ENCODE measurements around the gene DDX23.
"Not testable (repeated sequence)": the region's sequence is repeated elsewhere in the genome, so short reads cannot be mapped to it uniquely, and the experiment has no call there.

The DDX23 gene

DNA sequence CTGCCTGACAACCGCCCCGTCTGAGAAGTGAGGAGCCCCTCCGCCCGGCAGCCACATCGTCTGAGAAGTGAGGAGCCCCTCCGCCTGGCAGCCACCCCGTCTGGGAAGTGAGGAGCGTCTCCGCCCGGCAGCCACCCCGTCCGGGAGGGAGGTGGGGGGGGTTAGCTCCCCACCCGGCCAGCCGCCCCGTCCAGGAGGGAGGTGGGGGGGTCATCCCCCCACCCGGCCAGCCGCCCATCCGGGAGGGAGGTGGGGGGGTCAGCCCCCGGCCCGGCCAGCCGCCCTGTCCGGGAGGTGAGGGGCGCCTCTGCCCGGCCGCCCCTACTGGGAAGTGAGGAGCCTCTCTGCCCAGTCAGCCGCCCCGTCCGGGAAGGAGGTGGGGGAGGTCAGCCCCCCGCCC lies 9.9 kb downstream of the DDX23 start:
- H3K4me3 Mint-ChIP-seq, H3K9me3 Mint-ChIP-seq, H3K4me1 Mint-ChIP-seq, H3K27ac Mint-ChIP-seq, H3K27me3 Mint-ChIP-seq: not testable (repeated sequence)
- H3K36me3 Mint-ChIP-seq: peaks cover 15% of the 10 kb centered on the region

DNA sequence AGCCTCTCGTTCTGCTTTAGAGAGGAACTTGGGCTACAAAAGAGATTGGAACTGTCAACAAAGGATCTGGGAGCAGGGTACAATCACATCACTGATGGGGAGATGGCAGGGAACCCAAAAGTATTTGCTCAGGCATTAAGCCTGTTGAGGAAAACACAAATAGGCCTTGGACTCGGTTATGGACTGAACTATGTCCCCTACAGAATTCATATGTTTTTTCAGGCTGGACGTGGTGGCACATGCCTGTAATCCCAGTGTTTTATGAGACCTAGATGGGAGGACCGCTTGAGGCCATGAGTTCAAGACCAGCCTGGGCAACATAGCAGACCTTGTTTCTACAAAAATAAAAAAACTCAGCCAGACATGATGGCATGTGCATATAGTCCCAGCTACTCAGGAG lies 13.9 kb downstream of the DDX23 start:
- Mint-ChIP-seq H3K9me3 (no peaks in the 10 kb centered on the region), H3K27ac (no peak overlapping the region), H3K27me3 (no peaks in the 10 kb centered on the region), H3K4me1 (no peaks in the 10 kb centered on the region), H3K4me3 (no peak overlapping the region), H3K36me3 (peaks cover 17% of the 10 kb centered on the region)

DNA sequence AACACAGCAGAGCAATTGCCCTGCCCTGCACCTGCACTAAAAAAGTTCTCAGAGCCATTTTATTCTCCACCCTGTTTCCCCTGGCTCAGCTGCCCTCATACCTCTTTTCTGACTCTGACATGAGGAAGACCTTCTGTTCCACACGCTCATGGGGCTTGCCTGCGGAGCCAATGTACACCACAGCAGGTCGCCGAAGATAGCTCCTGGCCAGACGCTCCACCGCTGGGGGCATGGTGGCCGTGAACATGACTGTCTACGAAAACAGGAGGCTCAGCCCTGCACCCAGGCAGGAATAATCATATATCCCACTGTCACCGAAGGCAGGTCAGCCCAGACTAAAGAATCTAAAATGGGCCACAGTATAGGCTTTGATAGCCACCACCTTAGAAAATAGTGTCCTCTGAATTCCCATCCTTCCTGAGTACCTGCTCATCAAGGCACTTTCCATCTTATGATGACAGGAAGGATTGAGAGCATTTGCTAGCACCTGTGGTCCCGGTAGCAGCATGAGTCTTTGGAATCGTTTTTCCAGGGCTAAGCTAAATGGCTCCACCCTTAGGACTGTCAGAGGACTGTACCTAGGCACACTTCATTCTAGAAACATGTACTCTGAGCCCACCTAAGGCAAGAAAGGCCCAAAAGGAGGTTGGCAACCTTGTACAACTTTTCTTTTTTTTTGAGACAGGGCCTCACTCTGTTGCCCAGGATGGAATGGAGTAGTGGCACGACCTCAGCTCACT lies 19.5 kb downstream of the DDX23 start:
- H3K36me3 Mint-ChIP-seq: peaks cover 14% of the 10 kb centered on the region
- H3K4me1 Mint-ChIP-seq: no peaks in the 10 kb centered on the region
- no peaks in the 10 kb centered on the region for H3K9me3 Mint-ChIP-seq
- H3K27me3 Mint-ChIP-seq: no peaks in the 10 kb centered on the region
- no peak overlapping the region for H3K4me3 Mint-ChIP-seq
- no peak overlapping the region for H3K27ac Mint-ChIP-seq

DNA sequence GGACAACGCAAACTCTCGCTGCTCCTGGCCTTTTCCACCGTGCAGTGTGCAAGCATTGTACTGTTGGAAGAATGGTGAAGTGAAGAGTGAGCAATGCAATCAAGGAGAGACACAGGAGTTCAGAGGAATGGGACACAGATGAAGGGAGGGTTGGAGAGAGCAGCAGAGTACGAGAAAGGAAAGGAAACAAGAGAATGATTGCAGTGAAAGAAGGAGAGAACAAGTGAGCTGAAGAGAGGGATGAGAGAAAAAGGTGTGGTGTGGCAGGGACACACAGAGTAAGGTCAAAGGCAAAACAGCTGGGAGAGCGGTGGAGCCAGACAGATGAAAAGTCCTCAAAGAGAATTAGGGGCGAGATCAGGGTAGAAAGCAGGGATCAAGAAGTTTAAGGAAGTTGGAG lies 20.7 kb downstream of the DDX23 start:
- Mint-ChIP-seq H3K4me1 (no peaks in the 10 kb centered on the region), H3K9me3 (no peaks in the 10 kb centered on the region), H3K4me3 (no peak overlapping the region), H3K27ac (no peak overlapping the region), H3K36me3 (peaks cover 10% of the 10 kb centered on the region), H3K27me3 (no peaks in the 10 kb centered on the region)

DNA sequence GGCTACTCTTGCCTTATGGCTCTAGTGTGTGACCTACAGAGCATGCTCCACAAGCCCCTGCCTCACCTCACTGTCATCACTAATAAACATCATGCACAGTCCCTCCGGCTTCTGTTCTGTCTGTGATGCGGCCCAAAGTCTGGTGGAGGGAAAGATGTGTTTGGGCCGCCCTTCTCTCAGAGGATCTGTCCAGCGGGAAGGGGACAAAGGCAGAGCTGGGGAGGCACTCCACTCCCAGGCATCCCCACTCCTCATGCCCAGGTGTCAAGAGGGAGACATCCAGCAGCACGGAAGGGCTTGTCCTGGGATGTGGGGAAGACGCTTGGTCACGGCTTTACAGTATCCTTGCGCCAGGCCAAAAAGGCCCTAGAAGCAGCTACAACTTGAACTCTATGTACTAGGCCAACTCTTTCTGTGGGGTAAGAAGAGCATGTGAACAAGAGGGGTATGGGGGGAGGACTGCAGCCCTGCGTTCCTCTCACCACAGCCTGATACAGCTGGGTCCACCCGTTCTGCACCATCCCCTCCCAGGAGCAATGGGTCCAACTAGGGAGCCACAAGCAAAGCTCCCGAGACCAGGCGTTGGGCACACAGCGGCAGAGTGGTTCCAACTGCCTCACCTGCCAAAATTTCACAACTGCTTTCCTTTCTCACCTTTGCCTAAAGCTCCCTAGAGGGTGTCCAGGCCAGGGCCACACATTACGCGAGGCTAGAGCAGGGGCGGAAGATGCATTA lies 23.0 kb downstream of the DDX23 start:
- Mint-ChIP-seq H3K4me3 (no peak overlapping the region), H3K36me3 (peaks cover 9% of the 10 kb centered on the region), H3K27ac (no peak overlapping the region), H3K4me1 (no peaks in the 10 kb centered on the region), H3K9me3 (no peaks in the 10 kb centered on the region), H3K27me3 (no peaks in the 10 kb centered on the region)

DNA sequence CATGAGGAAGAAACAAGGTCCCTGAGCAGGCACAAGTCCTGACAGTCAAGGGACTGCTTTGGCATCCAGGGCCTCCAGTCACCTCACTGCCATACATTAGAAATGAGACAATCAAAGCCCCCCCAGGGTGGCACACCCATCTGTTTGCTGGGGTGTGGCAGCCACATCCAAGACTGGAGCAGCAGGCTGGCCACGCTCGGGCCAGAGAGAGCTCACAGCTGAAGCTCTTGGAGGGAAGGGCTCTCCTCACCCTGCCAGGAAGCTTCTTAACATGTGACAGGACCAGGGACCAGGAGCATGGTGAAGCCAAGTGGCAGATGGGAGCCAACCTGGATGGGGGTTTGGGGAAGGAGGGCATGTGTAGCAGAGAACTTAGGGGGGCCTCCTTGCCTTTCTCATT lies 23.7 kb downstream of the DDX23 start:
- Mint-ChIP-seq H3K27me3 (no peaks in the 10 kb centered on the region), H3K36me3 (peaks cover 6% of the 10 kb centered on the region), H3K9me3 (no peaks in the 10 kb centered on the region), H3K27ac (no peak overlapping the region), H3K4me1 (no peaks in the 10 kb centered on the region), H3K4me3 (no peak overlapping the region)

DNA sequence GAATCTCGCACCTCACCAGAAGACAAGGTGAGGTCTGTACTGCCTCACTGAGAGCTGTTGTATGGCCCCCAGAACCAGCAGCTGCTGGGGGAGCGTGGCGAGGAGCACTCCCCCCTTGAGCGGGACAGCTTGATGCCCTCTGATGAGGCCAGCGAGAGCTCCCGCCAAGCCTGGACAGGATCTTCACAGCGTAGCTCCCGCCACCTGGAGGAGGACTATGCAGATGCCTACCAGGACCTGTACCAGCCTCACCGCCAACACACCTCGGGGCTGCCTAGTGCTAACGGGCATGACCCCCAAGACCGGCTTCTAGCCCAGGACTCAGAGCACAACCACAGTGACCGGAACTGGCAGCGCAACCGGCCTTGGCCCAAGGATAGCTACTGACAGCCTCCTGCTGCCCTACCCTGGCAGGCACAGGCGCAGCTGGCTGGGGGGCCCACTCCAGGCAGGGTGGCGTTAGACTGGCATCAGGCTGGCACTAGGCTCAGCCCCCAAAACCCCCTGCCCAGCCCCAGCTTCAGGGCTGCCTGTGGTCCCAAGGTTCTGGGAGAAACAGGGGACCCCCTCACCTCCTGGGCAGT lies 24.4 kb downstream of the DDX23 start:
- H3K4me3 Mint-ChIP-seq: no peak overlapping the region
- peaks cover 3% of the 10 kb centered on the region for H3K36me3 Mint-ChIP-seq
- no peaks in the 10 kb centered on the region for H3K4me1 Mint-ChIP-seq
- H3K9me3 Mint-ChIP-seq: no peaks in the 10 kb centered on the region
- H3K27ac Mint-ChIP-seq: no peak overlapping the region
- H3K27me3 Mint-ChIP-seq: no peaks in the 10 kb centered on the region

DNA sequence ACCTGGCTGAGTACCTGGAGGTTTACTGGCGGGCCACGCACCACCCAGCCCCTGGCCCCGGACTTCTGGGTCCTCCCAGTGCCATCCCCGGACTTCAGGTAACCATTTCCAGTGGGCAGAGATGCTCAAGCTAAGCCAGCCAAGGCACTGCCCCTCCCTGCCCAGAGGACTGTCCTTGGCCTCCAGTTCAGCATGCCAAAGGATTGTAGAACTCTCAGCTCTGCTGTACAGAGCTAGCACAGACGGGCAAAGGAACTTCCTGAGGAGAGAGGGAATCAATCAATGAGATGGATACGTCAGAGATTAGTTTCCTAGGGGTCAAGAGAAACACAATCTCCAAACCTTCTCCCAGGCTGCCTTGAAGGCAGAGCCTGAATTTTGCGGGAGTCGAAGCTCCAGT lies 24.9 kb downstream of the DDX23 start:
- H3K4me1 Mint-ChIP-seq: no peaks in the 10 kb centered on the region
- H3K27ac Mint-ChIP-seq: no peak overlapping the region
- H3K36me3 Mint-ChIP-seq: no peaks in the 10 kb centered on the region

DNA sequence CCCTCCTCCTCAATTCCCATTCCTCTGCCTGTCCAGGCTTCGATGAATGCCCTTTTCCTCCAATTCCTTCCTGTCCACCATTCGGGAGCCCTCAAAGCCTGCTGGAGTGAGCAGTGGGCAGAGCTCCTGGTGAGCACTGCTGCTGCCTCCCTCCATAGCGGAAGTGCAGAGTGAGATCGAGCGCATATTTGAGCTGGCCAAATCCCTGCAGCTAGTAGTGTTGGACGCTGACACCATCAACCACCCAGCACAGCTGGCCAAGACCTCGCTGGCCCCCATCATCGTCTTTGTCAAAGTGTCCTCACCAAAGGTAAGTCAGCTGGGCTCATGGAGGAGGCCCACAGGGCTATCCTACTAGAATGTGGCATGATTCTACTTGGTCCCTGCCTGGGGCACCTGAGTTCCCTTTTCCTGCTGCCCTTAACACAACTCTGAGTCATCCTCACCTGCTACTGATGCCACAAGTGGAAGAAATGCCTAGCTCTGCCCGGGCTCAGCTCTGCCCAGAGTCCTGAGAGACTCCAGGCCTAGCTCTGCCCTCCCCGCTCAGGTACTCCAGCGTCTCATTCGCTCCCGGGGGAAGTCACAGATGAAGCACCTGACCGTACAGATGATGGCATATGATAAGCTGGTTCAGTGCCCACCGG lies 25.6 kb downstream of the DDX23 start:
- Mint-ChIP-seq H3K27me3 (no peaks in the 10 kb centered on the region), H3K4me3 (no peak overlapping the region), H3K9me3 (no peaks in the 10 kb centered on the region), H3K36me3 (no peaks in the 10 kb centered on the region), H3K4me1 (no peaks in the 10 kb centered on the region), H3K27ac (peak overlapping the region; percentile 25)

More for the DNA sequence above, 24.9 kb downstream of the DDX23 start:
- Mint-ChIP-seq H3K9me3 (no peaks in the 10 kb centered on the region), H3K27me3 (no peaks in the 10 kb centered on the region), H3K4me3 (no peak overlapping the region)

DNA sequence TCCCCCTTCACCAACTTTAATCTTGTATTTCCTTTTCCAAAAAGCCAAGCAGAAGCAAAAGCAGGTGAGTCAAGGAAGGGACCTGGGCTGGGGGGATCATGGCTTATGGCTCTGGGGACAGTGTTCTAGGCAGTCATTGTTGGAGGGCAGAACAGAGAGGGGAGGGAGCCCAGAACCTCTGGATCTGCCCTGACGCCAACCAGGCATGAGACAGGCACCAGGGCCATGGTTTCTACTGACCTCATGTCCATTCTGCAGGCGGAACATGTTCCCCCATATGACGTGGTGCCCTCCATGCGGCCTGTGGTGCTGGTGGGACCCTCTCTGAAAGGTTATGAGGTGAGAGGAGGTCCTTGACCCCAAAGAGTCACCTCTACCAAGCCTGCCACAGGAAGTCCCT lies 27.1 kb downstream of the DDX23 start:
- Mint-ChIP-seq H3K4me3 (no peak overlapping the region), H3K27me3 (no peaks in the 10 kb centered on the region), H3K36me3 (no peaks in the 10 kb centered on the region), H3K27ac (no peak overlapping the region), H3K4me1 (no peaks in the 10 kb centered on the region), H3K9me3 (no peaks in the 10 kb centered on the region)

DNA sequence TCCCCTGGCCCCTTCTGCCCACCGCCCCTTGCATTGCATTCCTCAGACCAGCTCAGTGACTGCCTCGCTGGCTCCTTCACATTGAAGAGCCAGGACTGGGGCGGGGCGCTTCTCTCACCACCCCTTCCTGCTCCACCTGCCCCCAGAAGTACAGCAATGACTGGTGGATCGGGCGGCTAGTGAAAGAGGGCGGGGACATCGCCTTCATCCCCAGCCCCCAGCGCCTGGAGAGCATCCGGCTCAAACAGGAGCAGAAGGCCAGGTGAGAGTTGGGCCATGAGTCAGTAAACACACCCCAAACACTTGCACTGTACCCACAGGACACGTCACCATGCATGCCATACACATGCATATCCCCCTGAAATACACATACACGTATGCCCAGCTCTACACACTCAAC lies 27.9 kb downstream of the DDX23 start:
- H3K4me3 Mint-ChIP-seq: no peak overlapping the region
- no peak overlapping the region for H3K27ac Mint-ChIP-seq
- no peaks in the 10 kb centered on the region for H3K9me3 Mint-ChIP-seq
- no peaks in the 10 kb centered on the region for H3K27me3 Mint-ChIP-seq
- H3K36me3 Mint-ChIP-seq: no peaks in the 10 kb centered on the region
- peaks cover 3% of the 10 kb centered on the region for H3K4me1 Mint-ChIP-seq

DNA sequence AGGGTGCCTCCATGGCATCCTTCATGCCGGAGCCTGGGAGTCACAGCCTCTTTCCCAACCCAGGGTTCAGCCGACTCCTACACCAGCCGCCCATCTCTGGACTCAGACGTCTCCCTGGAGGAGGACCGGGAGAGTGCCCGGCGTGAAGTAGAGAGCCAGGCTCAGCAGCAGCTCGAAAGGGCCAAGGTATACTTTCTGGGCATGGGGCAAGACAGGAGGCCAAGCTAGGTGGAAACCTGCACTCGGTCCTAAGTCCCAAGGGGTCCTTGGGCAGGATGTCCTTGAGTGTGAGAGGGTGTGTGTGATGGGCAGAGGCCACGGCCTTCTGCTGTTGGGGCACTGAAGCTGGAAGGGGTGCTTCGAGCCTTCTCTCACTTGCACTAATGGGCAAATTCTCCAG lies 28.7 kb downstream of the DDX23 start:
- Mint-ChIP-seq H3K4me1 (peaks cover 7% of the 10 kb centered on the region), H3K27ac (no peak overlapping the region), H3K9me3 (no peaks in the 10 kb centered on the region), H3K27me3 (no peaks in the 10 kb centered on the region), H3K36me3 (no peaks in the 10 kb centered on the region), H3K4me3 (no peak overlapping the region)

DNA sequence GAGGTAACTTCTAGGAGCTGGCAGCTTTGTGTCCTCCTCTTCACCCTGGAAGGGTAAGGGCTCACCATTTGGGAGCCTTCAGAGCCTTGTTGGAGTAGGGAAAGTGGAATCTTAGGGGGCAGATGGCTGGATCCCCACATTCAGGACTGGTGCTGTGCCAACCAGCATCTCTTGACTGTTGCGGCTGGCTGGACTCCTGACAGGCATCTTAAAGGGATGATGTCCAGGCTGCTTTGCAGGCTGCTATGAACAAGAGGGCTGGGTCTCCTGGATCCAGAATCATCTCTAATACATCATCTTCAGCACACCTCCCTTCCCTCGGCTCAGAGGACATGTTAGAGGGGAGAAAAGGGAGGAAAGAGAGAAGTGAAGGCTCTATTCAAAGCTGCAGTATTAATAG lies 29.3 kb downstream of the DDX23 start:
- Mint-ChIP-seq H3K27ac (no peak overlapping the region), H3K36me3 (no peaks in the 10 kb centered on the region), H3K27me3 (no peaks in the 10 kb centered on the region), H3K4me1 (peaks cover 7% of the 10 kb centered on the region), H3K4me3 (no peak overlapping the region), H3K9me3 (no peaks in the 10 kb centered on the region)

DNA sequence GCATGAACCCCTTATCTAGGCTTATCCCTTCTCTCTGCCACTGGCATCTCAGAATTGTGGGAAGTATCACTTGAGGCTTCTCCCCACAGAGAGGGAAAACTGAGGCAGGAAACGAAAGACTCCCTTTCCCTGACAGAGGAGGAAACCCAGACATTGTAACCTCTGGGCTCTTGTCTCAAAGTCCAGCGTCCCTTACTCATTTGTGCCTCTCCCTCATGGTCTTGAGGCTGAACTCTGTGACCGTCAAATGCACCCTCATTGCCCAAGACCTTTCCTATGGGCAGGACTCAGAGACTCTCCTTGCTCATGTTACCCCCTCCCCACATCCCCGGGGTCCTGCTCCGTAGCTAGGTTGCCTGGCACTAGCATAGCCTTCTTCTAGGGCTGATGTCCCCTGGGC lies 29.8 kb downstream of the DDX23 start:
- H3K27ac Mint-ChIP-seq: no peak overlapping the region
- peaks cover 10% of the 10 kb centered on the region for H3K4me1 Mint-ChIP-seq
- H3K27me3 Mint-ChIP-seq: no peaks in the 10 kb centered on the region
- H3K4me3 Mint-ChIP-seq: no peak overlapping the region
- no peaks in the 10 kb centered on the region for H3K9me3 Mint-ChIP-seq
- no peaks in the 10 kb centered on the region for H3K36me3 Mint-ChIP-seq

DNA sequence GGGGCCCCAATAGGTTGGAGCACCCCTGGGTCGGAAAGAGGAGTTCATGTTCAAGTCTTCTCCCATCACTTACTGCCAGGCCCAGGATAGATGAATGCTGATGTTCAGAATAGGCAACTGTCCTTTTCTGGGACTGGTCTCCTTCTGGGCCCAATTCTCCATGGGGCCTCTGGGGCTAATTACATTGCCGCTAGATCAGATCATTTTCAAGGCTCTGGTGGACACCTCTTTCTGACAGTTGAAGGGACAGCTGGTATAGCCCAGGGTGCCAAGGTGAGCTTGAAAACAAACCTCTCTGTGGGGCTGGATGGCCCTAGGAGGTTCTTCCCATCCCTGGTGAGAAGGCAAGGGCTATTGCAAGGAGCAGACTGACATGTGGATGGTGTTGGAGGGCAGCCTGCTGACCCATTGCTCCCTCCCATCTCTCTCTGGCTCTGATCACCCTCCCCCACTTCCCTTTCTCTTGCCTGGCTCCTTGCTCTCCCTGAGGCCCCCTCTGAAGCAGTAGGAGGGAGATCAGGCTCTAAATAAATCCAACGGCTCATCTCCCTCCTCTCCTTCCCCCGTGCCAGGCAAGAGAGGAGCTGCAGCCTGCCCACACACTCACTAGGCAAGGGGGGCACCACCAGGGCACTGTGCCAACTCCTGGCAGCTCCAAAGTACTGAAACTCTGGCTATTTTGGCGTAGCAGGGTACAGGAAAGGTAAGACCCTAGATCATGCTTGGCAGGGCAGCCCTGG lies 31.8 kb downstream of the DDX23 start:
- Mint-ChIP-seq H3K36me3 (no peaks in the 10 kb centered on the region), H3K27ac (no peak overlapping the region), H3K9me3 (no peaks in the 10 kb centered on the region), H3K27me3 (peaks cover 3% of the 10 kb centered on the region), H3K4me1 (peaks cover 20% of the 10 kb centered on the region), H3K4me3 (no peak overlapping the region)
